ENCODE measurements around the gene RGS17. TPM values are rescaled to one million over a fixed set of nuclear protein-coding genes. Genes with fewer than 3 reads are reported as not detected.

RGS17 gene
- total RNA-seq, 2 donors from 2014 or later = 0.28 TPM; not detected in 1

GRCh38 chr6:153028286-153028685 lies 102.8 kb downstream of the RGS17 start:
- H3K4me1 ChIP-seq = peaks cover 0 to 5% of the 10 kb centered on the region in 2 donors
- no peaks in the 10 kb centered on the region for H3K36me3 ChIP-seq
- no peak for DNase-seq (ENCODE audit: low spot score)
- H3K9me3 ChIP-seq = no peaks in the 10 kb centered on the region
- H3K27ac ChIP-seq = no peak overlapping the region
- no peak overlapping the region for H3K4me3 ChIP-seq
- TF ChIP-seq CTCF (IDR thresholded peaks at IDR 0.05) = no peak
- no peaks in the 10 kb centered on the region for H3K27me3 ChIP-seq

- no peak for TF ChIP-seq CTCF (IDR thresholded peaks at IDR 0.05)
- Histone ChIP-seq H3K27ac (no peak overlapping the region), H3K27me3 (no peaks in the 10 kb centered on the region), H3K9me3 (no peaks in the 10 kb centered on the region), H3K4me3 (no peak overlapping the region), H3K4me1 (peaks cover 0 to 5% of the 10 kb centered on the region in 2 donors), H3K36me3 (no peaks in the 10 kb centered on the region)
- DNase-seq (ENCODE audit: low spot score) = no peak
These were observed 103.6 kb downstream of the RGS17 start for GRCh38 chr6:153027480-153027879.

GRCh38 chr6:153024709-153025017 lies 106.4 kb downstream of the RGS17 start:
- H3K4me1 ChIP-seq = peaks cover 0 to 5% of the 10 kb centered on the region in 2 donors
- H3K4me3 ChIP-seq = no peak overlapping the region
- no peaks in the 10 kb centered on the region for H3K9me3 ChIP-seq
- no peaks in the 10 kb centered on the region for H3K27me3 ChIP-seq
- peak in 1 of 2 donors; percentile 18 for TF ChIP-seq CTCF (IDR thresholded peaks at IDR 0.05)
- H3K27ac ChIP-seq = no peak overlapping the region
- no peaks in the 10 kb centered on the region for H3K36me3 ChIP-seq
- no peak for DNase-seq (ENCODE audit: low spot score)

GRCh38 chr6:153023977-153024708 lies 106.9 kb downstream of the RGS17 start:
- DNase-seq (ENCODE audit: low spot score) = no peak
- peak; percentile 62 to 82 for TF ChIP-seq CTCF (IDR thresholded peaks at IDR 0.05)
- no peaks in the 10 kb centered on the region for H3K9me3 ChIP-seq
- no peaks in the 10 kb centered on the region for H3K36me3 ChIP-seq
- H3K27ac ChIP-seq = no peak overlapping the region
- no peaks in the 10 kb centered on the region for H3K27me3 ChIP-seq
- peaks cover 0 to 5% of the 10 kb centered on the region in 2 donors for H3K4me1 ChIP-seq
- H3K4me3 ChIP-seq = no peak overlapping the region

GRCh38 chr6:153018355-153018754 lies 112.7 kb downstream of the RGS17 start:
- Histone ChIP-seq H3K27ac (no peak overlapping the region), H3K27me3 (no peaks in the 10 kb centered on the region), H3K4me3 (no peak overlapping the region), H3K9me3 (no peaks in the 10 kb centered on the region), H3K4me1 (no peaks in the 10 kb centered on the region), H3K36me3 (no peaks in the 10 kb centered on the region)
- no peak for TF ChIP-seq CTCF (IDR thresholded peaks at IDR 0.05)
- DNase-seq (ENCODE audit: low spot score) = no peak

- no peaks in the 10 kb centered on the region for H3K4me1 ChIP-seq
- no peak for DNase-seq (ENCODE audit: low spot score)
- H3K4me3 ChIP-seq = no peak overlapping the region
- TF ChIP-seq CTCF (IDR thresholded peaks at IDR 0.05) = no peak
- H3K9me3 ChIP-seq = no peaks in the 10 kb centered on the region
- H3K27ac ChIP-seq = no peak overlapping the region
- H3K36me3 ChIP-seq = no peaks in the 10 kb centered on the region
- H3K27me3 ChIP-seq = no peaks in the 10 kb centered on the region
These were observed 114.2 kb downstream of the RGS17 start for GRCh38 chr6:153016846-153017245.
